ENCODE results near the gene KCNQ5.

DNA sequence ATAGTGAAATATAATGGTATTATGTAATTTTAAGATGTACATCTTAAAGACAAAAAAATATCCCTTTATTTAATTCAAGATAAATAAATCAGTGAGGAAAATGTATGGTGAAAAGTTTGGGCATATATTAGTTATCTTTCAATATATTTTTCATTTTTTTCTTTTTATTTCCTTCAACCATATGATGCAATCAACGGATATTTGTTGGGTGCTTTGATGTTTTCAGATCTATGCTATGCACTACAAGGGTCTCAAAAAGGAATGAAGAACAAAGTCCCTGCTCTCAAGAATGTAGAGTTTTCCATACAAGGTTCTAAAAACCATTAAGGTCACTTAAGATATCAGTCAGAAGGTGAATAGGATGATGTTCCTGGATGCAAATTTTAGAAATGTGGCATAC, 345.5 kb downstream of the KCNQ5 start:
- TF ChIP-seq EZH2phosphoT487 (conservative IDR thresholded peaks at IDR 0.05; ENCODE audit: low read length): no peak
- no peak for TF ChIP-seq CTCF (IDR thresholded peaks at IDR 0.05; ENCODE audit: insufficient read depth, low read length, poor library complexity, severe bottlenecking)

Data from SU-DHL-6 (cell line).